Neural cell (in vitro differentiated cells): Measurements from ENCODE around the gene PHF3. TPM values are rescaled to one million over a fixed set of nuclear protein-coding genes. Genes with fewer than 3 reads are reported as not detected.

Experiments used
- H2AFZ ChIP-seq: fragments of 200-600, 300-800 bp; sonication (generic), shearing (Covaris generic); 2 replicates; pipeline ENCODE4 v1.6.0; 2014; ENCODE audit warnings: low read depth, mild to moderate bottlenecking, antibody characterized with exemption, low read length, moderate library complexity
- H3F3A ChIP-seq: fragments of 200-600 bp; shearing (Covaris generic); 2 replicates; pipeline ENCODE4 v1.6.1; 2016; ENCODE audit warnings: mild to moderate bottlenecking, moderate library complexity, mixed read lengths, antibody characterized with exemption, low read length; ENCODE audit not compliant: insufficient read depth, poor library complexity, severe bottlenecking
- H3K27ac ChIP-seq: fragments of 200-600, 300-800 bp; sonication (generic), shearing (Covaris generic); 2 replicates; pipeline ENCODE4 v1.5.1; 2014; ENCODE audit warnings: mild to moderate bottlenecking, low read length, moderate library complexity
- H3K27me3 ChIP-seq: fragments of 300-800, 200-600 bp; sonication (generic), shearing (Covaris generic); 2 replicates; pipeline ENCODE4 v1.6.0; 2014; ENCODE audit warnings: mild to moderate bottlenecking, low read depth, low read length, moderate library complexity; ENCODE audit not compliant: insufficient read depth
- H3K36me3 ChIP-seq: fragments of 300-800, 200-600 bp; sonication (generic), shearing (Covaris generic); 2 replicates; pipeline ENCODE4 v1.5.1; 2014; ENCODE audit warnings: mild to moderate bottlenecking, antibody characterized with exemption, low read length, moderate library complexity; ENCODE audit not compliant: insufficient read depth
- H3K4me2 ChIP-seq: fragments of 300-800, 200-600 bp; sonication (generic), shearing (Covaris generic); 2 replicates; pipeline ENCODE4 v1.6.0; 2014; ENCODE audit warnings: mild to moderate bottlenecking, low read length
- H3K4me3 ChIP-seq: fragments of 300-800, 200-600 bp; sonication (generic), shearing (Covaris generic); 2 replicates; pipeline ENCODE4 v1.5.1; 2014; ENCODE audit warnings: mild to moderate bottlenecking, low read length, moderate library complexity
- H3K79me2 ChIP-seq: fragments of 200-600 bp; shearing (Covaris generic); replicated peaks from 2 replicates; pipeline ENCODE4 v1.6.0; 2014; ENCODE audit warnings: mild to moderate bottlenecking, low read length, moderate library complexity; ENCODE audit not compliant: insufficient read depth
- H3K9ac ChIP-seq: fragments of 300-800, 200-600 bp; sonication (generic), shearing (Covaris generic); 2 replicates; pipeline ENCODE4 v1.6.1; 2016; ENCODE audit warnings: mild to moderate bottlenecking, low read length, mixed read lengths
- H3K9me2 ChIP-seq: fragments of 200-600 bp; shearing (Covaris generic); 2 replicates; pipeline ENCODE4 v1.6.1; 2016; ENCODE audit warnings: mild to moderate bottlenecking, low read length, mixed read lengths; ENCODE audit not compliant: insufficient read depth
- H3K9me3 ChIP-seq: fragments of 200-600, 300-800 bp; sonication (generic), shearing (Covaris generic); 2 replicates; pipeline ENCODE4 v1.6.1; 2016; ENCODE audit warnings: mild to moderate bottlenecking, mixed run types, low read length, moderate library complexity, mixed read lengths
- H4K20me1 ChIP-seq: fragments of 200-600 bp; shearing (Covaris generic); 2 replicates; pipeline ENCODE4 v1.6.1; 2016; ENCODE audit warnings: mild to moderate bottlenecking, mixed run types; ENCODE audit not compliant: insufficient read depth
- CTCF ChIP-seq: fragments of 450-650 bp; IDR thresholded peaks from 2 replicates; pipeline ENCODE4 v1.5.1; 2014; ENCODE audit warnings: antibody characterized with exemption, mild to moderate bottlenecking, moderate library complexity; ENCODE audit not compliant: poor library complexity, severe bottlenecking
- EP300 ChIP-seq: fragments of 450-650 bp; conservative IDR thresholded peaks from 2 replicates; pipeline ENCODE4 v1.6.1; 2014; ENCODE audit warnings: antibody characterized with exemption, mild to moderate bottlenecking, moderate library complexity; ENCODE audit not compliant: poor library complexity, severe bottlenecking
- EZH2 ChIP-seq: fragments of 200-600, 300-800 bp; shearing (Covaris generic), sonication (generic); IDR thresholded peaks from 2 replicates; pipeline ENCODE4 v1.6.1; 2014; ENCODE audit warnings: antibody characterized with exemption, low read length, borderline replicate concordance, mild to moderate bottlenecking; ENCODE audit not compliant: insufficient read depth, poor library complexity, severe bottlenecking
- MXI1 ChIP-seq: fragments of 450-650 bp; conservative IDR thresholded peaks from 2 replicates; pipeline ENCODE4 v1.6.1; 2014; ENCODE audit warnings: antibody characterized with exemption, mild to moderate bottlenecking; ENCODE audit not compliant: poor library complexity, severe bottlenecking
- POLR2AphosphoS5 ChIP-seq: IDR thresholded peaks from 2 replicates; pipeline ENCODE4 v1.6.1; 2012
- RAD21 ChIP-seq: fragments of 450-650 bp; conservative IDR thresholded peaks from 2 replicates; pipeline ENCODE4 v1.6.1; 2014; ENCODE audit warnings: antibody characterized with exemption, mild to moderate bottlenecking, moderate library complexity
- REST ChIP-seq: IDR thresholded peaks from 2 replicates; pipeline ENCODE4 v1.6.1; 2012; ENCODE audit warnings: borderline replicate concordance
- SMC3 ChIP-seq: fragments of 450-650 bp; conservative IDR thresholded peaks from 2 replicates; pipeline ENCODE4 v1.6.1; 2014; ENCODE audit warnings: antibody characterized with exemption, mild to moderate bottlenecking, moderate library complexity; ENCODE audit not compliant: poor library complexity
- TAF1 ChIP-seq: IDR thresholded peaks from 2 replicates; pipeline ENCODE4 v1.6.1; 2012; ENCODE audit warnings: low read depth
- polyA plus RNA-seq: library from polyadenylated mRNA; depleted of rRNA; stranded (reverse); fragments of >200 nt; gene quantifications from 2 replicates; pipeline ENCODE4 v1.2.3, GENCODE V29; 2014

Gene PHF3
- polyA plus RNA-seq, 1 donor from 2014 or later: 21.1 TPM

- H3K27ac ChIP-seq: no peak overlapping the region
- no peak overlapping the region for H3K9ac ChIP-seq
- H2AFZ ChIP-seq: no peak overlapping the region
- no peaks in the 10 kb centered on the region for H4K20me1 ChIP-seq
- no peaks in the 10 kb centered on the region for H3K27me3 ChIP-seq
- H3K9me3 ChIP-seq: no peaks in the 10 kb centered on the region
- H3F3A ChIP-seq: no peaks in the 10 kb centered on the region
- H3K79me2 ChIP-seq: peaks cover 63% of the 10 kb centered on the region
- no peak overlapping the region for H3K4me2 ChIP-seq
- no peaks in the 10 kb centered on the region for H3K36me3 ChIP-seq
- no peak for TF ChIP-seq POLR2AphosphoS5
- no peak for TF ChIP-seq REST
- TF ChIP-seq CTCF: no peak
- no peak for TF ChIP-seq SMC3
- TF ChIP-seq EZH2: no peak
- TF ChIP-seq EP300: no peak
- no peak for TF ChIP-seq RAD21
- no peak for TF ChIP-seq TAF1
- TF ChIP-seq MXI1: no peak
- no peaks in the 10 kb centered on the region for H3K9me2 ChIP-seq
- H3K4me3 ChIP-seq: no peak overlapping the region
Observed at GRCh38 chr6:63677282-63677681, 41.7 kb downstream of the PHF3 start.

DNA sequence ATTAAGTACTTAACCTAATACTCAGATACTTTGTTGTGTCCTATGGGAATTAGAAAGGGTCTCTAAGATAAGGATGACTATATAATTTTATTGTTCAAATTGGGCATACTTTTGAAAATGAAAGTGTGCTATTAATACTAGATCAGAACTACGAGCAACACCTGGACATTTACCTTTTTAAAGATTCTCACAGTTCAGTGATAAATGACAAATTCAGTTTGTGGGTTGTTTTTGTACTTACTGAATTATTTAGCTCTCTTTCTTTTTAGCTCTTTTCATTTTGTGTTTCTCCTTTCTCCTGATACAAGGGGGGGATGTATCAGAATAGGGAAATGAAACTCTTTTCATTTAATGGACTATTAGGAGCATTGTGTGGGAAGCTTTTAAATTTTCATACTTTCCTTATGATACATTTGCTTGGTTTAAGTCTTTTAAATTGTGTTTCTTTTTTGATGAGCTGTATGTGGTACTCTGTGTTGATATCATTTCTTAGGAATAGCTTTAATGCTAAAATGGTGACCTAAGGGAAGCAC is 47.5 kb downstream of the PHF3 start:
- TF ChIP-seq CTCF (no peak), EZH2 (no peak), POLR2AphosphoS5 (no peak), EP300 (no peak), MXI1 (no peak), REST (no peak), SMC3 (no peak), TAF1 (no peak), RAD21 (no peak)
- no peak overlapping the region for H3K4me2 ChIP-seq
- no peak overlapping the region for H3K27ac ChIP-seq
- H4K20me1 ChIP-seq: no peaks in the 10 kb centered on the region
- H3K4me3 ChIP-seq: no peak overlapping the region
- no peaks in the 10 kb centered on the region for H3K9me2 ChIP-seq
- H2AFZ ChIP-seq: no peak overlapping the region
- H3K79me2 ChIP-seq: peaks cover 42% of the 10 kb centered on the region
- H3K27me3 ChIP-seq: no peaks in the 10 kb centered on the region
- no peaks in the 10 kb centered on the region for H3K36me3 ChIP-seq
- no peaks in the 10 kb centered on the region for H3K9me3 ChIP-seq
- H3K9ac ChIP-seq: no peak overlapping the region
- no peaks in the 10 kb centered on the region for H3F3A ChIP-seq
